CD1c-positive myeloid dendritic cell (primary cell): ENCODE data around the gene PTPRG.

Experiments
- DNase-seq: peaks from one replicate; pipeline ENCODE4 v3.0.0-alpha.2; 2016; ENCODE audit errors: extremely low spot score

The PTPRG gene

DNA sequence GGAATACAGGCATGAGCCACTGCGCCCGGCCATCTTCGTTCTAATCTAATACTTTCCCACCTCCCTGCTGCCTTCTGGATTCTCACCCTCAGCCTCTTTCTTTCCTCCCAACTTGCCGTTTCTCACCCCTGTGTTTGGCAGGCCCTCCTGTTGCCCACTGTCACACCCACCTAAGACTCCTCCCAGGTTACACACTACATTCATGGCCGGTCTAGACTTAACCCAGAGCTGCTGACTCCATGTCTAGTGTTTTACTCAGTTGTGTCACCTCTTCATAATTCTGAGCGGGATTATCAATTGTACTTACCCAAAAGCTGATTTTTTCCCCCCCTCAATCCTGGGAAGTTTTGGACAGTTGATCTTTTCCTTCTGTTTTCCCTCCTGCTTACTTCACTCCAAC, 588.2 kb downstream of the PTPRG start:
- DNase-seq = no peak

GRCh38 chr3:62149962-62150361, 588.6 kb downstream of the PTPRG start:
- DNase-seq = no peak

DNA sequence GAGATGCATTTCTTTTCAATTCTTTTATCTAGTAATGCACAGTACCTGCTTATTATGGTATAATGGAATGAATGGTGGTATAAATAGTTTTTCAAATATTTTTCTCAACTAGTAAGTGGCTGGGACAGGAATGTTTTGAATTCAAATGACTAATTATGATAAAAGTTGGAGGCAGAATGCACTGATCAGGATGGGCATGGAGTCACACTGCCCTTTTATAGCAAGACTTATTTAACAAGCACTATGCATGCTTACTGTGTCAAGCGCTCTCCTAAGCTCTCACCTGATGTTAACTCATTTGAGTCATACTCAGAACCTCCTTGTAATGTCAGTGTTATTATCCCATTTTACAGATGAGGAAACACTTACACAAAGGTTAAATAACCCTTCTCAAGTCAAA, 590.2 kb downstream of the PTPRG start:
- DNase-seq = no peak

DNA sequence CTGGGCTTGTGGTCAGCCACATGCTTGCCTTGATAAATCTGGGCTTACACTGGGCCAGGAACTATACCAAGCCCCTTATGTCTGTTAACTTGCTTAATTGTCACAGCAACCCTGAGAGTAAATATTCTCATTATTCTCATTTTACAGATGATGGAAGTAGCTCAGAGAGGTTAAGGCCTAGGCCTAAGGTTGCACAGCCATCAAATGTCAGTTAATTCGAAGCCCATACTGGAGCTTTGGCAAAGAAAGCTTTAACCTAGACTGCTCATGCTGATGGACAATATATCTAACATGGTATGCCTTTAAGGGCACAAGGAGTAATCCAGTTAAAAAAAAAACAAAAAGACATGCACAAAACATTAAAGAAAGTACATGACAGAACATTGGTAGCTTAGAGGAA, 591.9 kb downstream of the PTPRG start:
- no peak for DNase-seq

DNA sequence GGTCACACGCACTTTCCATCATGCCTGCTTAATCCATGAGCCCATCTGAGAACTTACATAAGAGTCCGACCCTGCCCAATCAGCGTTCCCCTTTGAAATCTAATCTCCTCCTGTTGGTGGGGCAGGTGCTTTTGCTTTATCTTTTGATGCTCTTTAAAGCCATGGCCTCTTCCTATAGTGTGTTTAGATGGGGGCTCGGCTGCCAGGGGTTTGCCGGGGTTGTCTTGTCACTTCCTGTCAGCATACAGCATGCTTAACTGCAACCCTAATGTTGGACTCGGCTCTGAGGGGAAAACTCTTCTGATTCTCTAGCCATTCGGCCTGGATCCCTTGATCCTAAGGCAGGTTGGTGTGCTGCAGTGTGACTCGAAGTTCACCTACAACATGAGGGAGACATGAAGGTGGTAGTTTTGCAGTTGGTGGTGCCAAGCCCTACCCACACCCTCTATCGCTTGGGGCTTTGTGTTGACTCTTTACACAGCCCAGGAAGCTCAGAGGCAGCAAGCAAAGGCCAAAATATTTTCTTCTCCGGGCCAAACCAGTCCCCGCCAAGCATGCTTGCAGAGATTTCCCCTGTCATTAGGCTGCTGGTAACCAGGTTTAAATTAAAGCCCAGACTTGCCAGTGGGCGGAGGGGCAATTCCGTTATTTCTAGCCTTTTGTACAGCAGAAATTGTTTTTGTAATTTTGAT, 593.2 kb downstream of the PTPRG start:
- DNase-seq = no peak

GRCh38 chr3:62159056-62159708, 597.8 kb downstream of the PTPRG start:
- DNase-seq = no peak

DNA sequence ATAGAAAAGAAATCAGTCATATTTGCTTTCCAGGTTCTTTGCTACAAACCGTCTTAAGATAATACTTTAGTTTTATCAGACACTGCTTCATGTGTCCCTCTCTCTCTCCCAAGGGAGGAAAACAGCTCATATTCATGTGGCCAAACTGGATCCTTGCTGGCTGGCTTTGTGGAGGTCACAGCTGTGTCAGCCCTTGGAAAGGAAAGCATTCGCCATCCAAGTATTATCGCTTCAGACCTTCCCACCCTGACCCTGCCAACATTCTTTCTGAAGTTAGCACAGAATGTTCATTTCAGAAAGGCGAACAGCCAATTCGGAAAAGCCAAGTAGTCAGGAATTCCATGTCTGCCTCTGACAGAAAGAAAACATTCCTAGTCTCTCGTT, 598.3 kb downstream of the PTPRG start:
- no peak for DNase-seq

DNA sequence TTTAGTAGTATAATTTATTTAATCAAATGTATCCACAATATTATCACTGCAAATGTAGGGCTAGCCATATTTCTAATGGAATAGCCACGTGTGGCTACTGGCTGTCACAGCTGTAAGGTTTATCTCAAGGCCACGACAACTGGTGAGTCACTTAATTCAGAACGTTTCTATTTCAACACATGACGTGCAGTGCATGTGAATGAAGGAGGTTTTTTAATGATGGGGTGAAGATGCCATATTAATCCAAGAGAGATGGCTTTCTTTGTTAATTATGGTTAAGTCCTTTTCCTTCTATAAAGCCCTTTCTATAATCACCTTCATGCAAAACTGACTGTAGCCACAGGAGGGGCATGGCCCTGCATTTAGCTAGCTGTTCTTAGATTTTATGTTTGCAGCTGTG, 600.0 kb downstream of the PTPRG start:
- DNase-seq = no peak

DNA sequence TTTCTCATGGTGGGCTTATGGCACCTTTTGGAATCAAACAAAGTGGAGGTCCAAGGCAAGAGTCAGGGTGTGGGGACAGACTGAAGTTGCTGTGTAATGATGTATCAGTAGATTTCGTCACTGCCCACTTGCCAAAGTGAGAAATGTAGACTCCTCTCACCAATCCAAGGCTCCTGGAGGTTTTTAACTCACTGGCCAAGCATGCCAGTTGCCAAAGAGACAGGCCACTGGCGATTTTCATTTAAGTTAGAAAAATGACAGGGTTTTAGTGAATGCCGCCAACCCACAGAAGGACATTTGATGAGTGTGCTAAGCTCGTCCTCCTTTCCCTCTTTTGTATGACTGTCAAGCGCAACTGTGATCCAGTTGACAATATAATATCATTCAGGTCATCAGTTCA, 602.8 kb downstream of the PTPRG start:
- no peak for DNase-seq

- DNase-seq = no peak
These were observed 603.4 kb downstream of the PTPRG start for GRCh38 chr3:62164746-62165145.

DNA sequence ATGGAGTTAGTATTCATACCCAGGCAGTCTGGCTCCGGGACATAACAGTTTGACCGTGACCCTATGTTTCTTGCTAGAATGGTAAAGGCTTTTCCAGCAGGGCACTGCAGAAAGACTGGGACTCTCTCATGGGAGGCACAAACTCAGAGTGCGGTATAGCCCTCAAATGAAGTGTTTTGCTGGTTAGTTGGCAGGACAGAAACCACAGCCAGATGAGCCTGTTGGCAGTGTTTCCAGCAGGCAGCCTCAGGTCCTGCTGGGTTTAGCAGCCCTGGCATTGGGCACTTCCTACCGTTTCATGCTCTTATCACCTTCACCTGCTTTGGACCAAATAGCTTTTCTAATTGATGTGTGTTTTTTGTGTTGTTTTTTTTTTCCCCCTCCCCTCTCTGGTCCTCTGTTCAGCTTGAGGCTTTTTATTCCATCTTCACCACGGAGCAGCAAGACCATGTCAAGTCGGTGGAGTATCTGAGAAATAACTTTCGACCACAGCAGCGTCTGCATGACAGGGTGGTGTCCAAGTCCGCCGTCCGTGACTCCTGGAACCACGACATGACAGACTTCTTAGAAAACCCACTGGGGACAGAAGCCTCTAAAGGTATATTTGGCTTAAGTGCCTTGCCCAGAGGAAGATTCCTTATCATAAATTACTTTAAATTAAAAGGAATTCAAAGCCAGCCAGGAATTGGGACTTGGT, 606.3 kb downstream of the PTPRG start:
- no peak for DNase-seq

GRCh38 chr3:62168356-62168755, 607.0 kb downstream of the PTPRG start:
- DNase-seq = no peak

- no peak for DNase-seq
These were observed 608.7 kb downstream of the PTPRG start for GRCh38 chr3:62169906-62170660.

GRCh38 chr3:62171789-62172188, 610.4 kb downstream of the PTPRG start:
- no peak for DNase-seq

GRCh38 chr3:62172199-62172598, 610.8 kb downstream of the PTPRG start:
- no peak for DNase-seq

DNA sequence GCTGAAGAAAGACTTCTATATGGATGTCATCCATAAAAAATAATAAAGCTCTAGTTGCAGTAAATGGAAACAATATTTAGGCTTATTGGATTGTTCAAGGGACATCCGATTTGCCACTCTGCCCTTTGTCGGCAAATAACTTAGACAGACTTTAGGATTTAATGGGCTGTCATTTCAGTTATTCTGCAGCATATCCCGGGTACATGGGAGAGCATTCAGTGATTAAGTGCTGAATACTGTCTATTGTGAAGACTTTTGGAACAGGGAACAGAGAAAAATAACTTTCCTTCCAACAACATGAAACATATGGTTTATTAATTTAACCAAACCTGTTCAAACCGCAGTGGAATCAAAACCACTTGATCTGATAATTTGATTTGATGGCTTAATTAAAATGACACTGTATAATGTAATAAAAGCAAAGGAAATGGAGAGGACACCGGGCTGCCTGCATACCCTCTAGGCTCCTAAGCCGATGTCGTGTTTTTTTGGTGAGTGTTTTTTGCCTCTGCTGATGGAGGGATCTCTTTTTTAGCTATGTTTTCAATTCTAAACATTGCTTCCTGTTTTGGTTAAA, 612.7 kb downstream of the PTPRG start:
- DNase-seq = no peak

GRCh38 chr3:62175161-62175560, 613.8 kb downstream of the PTPRG start:
- DNase-seq = no peak

GRCh38 chr3:62178032-62178431, 616.7 kb downstream of the PTPRG start:
- DNase-seq = no peak

GRCh38 chr3:62178739-62179600, 617.6 kb downstream of the PTPRG start:
- peak; percentile 9 for DNase-seq

GRCh38 chr3:62180514-62180913, 619.1 kb downstream of the PTPRG start:
- no peak for DNase-seq

GRCh38 chr3:62183087-62183486, 621.7 kb downstream of the PTPRG start:
- DNase-seq = no peak
